Stimulated activated CD4-positive, alpha-beta T cell treated with anti-CD3 and anti-CD28 coated beads, Interleukin-4, amount 100 ng/mL, for 24 hours (primary cell): Measurements from ENCODE around the gene TMEM62.
"Not testable (repeated sequence)": the region's sequence is repeated elsewhere in the genome, so short reads cannot be mapped to it uniquely, and the experiment has no call there.

Source experiments
- DNase-seq: peaks from one replicate; pipeline ENCODE4 v3.0.0-alpha.2; 2020

The TMEM62 gene

GRCh38 chr15:43184407-43185124 is 51.2 kb downstream of the TMEM62 start:
- no peak for DNase-seq

DNA sequence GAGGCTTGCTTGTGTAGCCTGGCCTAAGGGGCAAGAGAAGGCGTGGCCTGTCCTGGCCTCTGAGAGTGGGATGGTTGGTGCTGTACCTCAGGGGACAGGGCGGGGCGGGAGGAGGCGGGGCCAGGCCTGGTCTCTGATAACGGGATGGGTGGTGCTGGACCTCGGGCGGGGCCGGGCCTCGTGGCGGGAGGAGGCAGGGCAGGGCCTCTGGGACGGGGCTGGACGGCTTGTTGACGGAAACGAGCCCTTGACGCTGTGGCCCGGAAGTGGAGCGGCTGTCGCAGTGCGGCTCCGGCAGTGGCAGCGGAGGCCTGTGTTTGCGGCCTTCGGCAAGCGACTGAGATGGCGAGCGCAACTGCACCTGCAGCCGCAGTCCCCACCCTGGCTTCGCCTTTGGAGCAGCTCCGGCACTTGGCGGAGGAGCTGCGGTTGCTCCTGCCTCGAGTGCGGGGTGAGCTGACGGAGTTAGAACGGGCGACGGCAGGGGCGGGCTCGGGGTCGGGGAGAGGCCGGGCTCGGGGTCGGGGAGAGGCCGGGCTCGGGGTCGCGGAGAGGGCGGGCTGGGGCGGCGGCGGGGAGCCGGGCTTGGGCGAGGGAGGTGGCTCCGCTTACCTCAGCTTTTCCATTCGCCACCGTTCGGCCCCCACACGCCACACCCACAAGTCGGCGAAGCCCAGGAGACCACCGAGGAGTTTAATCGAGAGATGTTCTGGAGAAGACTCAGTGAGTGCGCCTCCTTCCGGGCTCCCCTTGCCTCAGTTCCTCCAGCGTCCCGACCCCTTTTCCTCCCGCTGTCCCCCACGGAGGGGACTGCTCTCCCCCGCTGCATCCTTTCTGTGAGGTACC is 52.0 kb downstream of the TMEM62 start, which contains the start of gene CCNDBP1:
TSS of gene CCNDBP1 (plus strand) at position 247 of the 846 bp plus-strand sequence. CDS start at position 343, 96 bp downstream.
- DNase-seq: peak; percentile 88

- no peak for DNase-seq
Measured at GRCh38 chr15:43186003-43186353, 52.6 kb downstream of the TMEM62 start.

- no peak for DNase-seq
Measured at GRCh38 chr15:43187544-43188155, 54.3 kb downstream of the TMEM62 start.

DNA sequence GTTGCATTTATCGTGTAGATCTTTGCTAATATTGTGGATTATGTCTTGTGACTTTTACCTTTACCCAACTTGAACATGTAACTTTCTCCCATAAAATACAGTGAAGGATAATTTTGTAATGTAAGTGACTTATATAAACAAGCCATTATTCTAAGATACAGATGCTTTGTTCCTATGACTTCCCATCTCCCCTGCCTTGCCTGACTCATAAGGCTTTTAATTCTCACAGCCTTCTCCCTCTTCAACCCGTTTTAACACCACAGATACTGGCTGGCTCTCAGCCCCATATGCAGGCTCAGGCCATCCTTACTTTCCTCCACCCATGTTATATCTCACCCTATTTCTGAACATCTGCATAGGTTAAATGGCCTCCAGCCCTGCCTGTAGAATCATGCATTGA is 55.9 kb downstream of the TMEM62 start:
- DNase-seq: no peak

DNA sequence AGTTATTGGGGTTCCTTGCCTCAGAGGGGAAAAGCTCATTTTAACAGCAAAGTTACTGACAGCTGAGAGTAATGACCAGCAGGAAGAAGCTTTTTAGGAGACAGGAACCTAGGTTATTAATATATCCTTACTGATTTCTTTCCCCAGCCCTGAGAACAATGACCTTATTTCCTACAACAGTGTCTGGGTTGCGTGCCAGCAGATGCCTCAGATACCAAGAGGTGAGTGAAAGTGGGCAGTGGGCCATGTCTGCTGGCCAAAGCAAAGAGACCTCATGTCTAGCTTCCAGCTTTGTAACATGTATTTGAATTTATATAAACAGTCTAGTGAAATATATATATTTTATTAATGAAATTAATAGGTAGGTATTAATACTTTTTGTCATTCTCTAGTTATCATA is 56.8 kb downstream of the TMEM62 start:
- no peak for DNase-seq

DNA sequence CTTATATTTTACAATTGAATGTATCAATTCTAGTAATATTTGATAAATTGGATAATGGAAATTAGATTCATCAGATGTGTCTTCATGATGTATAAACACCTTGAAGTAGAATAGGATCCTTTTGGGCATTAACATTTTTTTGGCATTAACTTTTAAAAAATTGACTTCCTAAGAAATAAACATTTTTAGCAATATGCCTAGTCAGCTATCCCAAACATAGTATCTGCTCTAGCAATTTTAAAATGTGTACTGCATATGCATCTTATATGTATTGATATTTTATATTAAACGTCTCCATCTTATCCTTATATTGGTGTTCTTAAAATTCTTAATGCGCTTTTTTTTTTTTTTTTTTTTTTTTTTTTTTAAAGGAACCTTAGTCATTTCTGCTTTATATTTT is 60.3 kb downstream of the TMEM62 start:
- DNase-seq: no peak

GRCh38 chr15:43194795-43195194 is 61.4 kb downstream of the TMEM62 start:
- no peak for DNase-seq

DNA sequence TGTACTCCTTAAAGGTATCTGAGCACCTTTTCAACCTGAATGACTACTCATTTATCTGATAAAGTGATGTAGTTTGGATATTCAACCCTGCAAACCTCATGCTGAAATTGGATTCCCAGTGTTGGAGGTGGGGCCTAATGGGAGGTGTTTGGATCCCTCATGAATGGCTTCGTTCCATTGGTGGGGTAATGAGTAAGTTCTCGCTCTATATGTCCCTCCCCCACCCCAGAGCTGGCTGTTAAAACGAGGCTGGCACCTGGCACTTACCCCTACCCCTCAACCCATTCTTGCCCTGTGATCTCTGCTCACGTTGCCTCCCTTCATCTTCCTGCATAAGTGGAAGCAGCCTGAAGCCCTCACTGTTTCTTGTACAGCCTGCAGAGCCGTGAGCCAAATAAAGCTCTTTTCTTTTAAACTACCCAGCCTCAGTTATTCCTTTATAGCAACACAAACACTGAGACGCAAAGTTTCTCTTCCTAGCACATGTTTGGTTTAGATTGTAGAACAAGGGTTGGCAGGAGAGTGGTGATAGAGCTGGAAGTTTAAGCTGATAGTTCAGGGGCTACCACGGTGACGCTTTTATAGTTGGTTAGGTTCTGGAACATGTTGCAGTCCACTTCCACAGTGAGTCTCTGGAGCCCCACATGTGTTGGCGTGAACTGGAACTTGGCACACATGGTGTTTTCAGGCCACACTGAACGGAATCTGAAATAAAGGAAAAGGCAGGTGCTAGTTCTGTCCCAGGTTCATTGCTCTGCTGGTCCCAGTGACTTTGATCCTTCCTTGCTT is 63.6 kb downstream of the TMEM62 start:
- no peak for DNase-seq

DNA sequence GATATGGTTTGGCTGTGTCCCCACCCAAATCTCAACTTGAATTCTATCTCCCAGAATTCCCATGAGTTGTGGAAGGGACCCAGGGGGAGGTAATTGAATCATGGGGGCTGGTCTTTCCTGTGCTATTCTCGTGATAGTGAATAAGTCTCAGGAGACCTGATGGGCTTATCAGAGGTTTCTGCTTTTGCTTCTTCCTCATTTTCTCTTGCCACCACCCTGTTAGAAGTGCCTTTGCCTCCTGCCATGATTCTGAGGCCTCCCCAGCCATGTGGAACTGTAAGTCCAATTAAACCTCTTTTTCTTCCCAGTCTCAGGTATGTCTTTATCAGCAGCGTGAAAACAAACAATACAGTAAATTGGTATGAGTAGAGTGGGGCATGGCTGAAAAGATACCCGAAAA is 64.4 kb downstream of the TMEM62 start:
- not testable (repeated sequence) for DNase-seq

GRCh38 chr15:43198556-43198955 is 65.2 kb downstream of the TMEM62 start:
- not testable (repeated sequence) for DNase-seq

- DNase-seq: no peak
Measured at GRCh38 chr15:43198992-43199391, 65.6 kb downstream of the TMEM62 start.

GRCh38 chr15:43199945-43200488 is 66.6 kb downstream of the TMEM62 start:
- no peak for DNase-seq

DNA sequence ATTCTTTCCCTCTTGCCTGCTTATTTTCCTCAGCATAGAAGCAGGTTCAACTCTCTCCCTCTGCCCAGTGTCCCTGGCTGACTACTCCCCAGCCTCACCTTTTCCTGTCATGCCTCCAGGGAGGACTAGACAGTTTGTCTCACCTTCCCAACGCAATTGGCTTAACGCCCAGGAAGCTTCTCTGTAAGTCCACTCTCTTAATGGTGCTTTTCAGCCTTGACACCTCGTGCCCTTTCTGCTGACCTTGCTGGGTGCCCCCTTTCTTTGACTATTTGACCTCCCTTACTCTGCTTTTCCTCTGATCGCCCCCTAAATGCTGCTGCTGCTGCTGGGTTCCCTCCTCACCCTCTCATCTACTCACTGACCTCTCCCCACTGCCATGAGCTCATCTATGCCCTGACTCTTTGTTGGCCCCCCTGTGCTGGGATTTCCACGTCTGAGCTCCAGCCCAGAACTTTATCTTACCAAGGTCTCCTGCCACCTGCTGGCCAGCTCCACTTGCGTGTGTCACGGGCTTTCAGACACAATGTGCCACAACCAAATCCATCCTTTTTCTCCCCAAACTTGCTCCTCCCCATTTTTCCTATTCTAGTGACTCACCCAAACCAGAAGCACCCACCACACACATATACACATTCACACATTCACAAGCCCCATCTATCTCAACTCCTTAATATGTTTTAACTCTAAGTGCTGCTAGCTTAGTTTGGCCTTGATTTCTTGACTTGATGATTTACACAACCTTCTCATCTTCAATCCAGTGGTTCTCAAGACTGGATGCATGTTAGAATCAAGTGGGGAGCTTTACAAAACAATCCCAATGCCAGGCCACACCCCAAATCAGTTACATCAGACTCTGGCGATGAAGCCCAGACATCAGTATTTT is 70.9 kb downstream of the TMEM62 start:
- peak; percentile 42 for DNase-seq

GRCh38 chr15:43206054-43206453 is 72.7 kb downstream of the TMEM62 start:
- no peak for DNase-seq

DNA sequence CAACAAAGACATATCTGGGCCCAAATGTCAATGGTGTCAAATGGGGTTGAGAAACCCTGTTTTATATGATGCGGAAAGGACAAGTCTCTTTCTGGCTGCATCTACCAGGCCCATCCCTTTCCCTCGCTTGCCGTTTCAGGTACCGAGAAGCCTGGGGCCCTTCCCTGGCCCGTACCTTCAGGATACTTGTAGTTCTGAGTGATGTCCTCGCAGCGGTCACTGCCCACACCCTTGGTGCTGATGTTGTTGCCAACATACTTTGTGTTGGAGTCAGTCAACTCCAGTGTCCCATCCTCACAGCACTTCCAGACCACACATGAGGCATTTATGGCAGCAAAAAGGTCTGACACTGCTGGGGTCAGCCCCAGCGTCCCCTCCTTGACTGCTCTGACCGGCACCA is 73.6 kb downstream of the TMEM62 start:
- DNase-seq: no peak

- no peak for DNase-seq
Measured at GRCh38 chr15:43208052-43209002, 74.9 kb downstream of the TMEM62 start.

DNA sequence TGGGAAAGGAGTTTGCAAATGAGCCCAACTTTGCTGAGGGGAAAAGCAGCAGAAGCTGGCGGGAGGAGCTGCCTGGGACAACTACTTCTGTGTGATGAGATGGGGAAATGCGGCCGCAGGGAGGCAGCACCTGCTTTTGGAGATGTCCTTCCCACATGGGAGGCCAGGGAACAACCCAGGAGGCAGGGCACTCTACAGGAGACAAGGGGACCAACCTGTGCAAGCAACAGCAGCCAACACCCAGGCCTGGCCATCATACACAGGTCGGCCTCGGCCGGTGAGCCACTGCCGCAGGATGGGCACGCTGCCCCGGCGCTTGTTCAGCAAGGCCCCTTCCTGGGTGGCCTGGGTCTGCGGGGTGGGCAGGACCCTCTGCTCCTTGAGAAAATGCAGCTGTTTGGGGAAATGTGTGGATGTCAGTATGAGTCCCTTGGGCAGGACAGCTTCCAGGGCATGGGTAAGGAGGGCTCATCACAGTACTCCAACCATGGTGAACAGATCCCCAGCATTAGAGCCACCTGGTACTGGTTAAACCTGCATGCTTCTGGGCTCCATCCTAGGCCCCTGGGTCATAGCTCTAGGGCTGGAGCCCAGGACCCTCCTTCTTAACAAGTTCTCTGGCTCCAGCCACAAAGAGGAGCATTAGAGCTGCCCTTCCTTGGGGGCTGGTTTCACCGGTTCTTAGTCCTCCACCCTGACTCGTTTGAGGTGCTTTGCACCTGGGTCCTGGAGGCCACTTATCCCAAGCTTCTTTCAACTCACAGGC is 75.9 kb downstream of the TMEM62 start:
- DNase-seq: no peak

DNA sequence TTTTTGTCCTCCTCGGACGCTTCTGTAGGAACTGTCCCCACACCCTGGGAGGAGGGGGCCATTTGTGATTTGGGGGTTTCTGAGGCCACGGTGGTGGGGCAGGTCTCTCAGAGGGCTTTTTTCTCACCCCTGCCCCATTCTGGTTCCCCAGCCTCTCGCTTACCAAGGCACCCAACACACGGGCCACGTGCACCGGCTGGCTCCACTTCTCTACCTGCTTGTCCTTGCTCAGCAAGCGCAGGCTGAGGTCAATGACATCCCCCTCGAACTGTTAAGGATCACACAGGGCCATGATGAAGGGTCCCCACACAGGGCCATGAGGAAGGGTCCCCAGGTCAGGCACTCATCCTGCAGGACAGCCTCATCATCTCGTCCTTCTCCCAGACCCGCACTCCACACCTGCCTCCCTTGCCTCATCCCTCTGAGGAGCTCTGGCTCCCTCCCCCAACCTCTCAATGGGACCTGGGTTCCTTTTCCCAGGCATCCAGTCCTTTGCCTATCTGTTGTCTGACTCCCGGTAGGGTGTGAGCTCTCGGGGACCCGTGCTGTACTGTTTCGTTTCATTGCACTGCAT is 76.9 kb downstream of the TMEM62 start:
- no peak for DNase-seq
